OCI-LY1 (cell line): ENCODE measurements around the gene COTL1.

Experiments used
- EZH2 ChIP-seq: fragments of 200-600 bp; sonication (generic), shearing (Covaris generic); IDR thresholded peaks from 2 replicates; pipeline ENCODE4 v1.8.0; 2017; ENCODE audit warnings: borderline replicate concordance, mixed run types, mild to moderate bottlenecking, antibody characterized with exemption, low read length, moderate library complexity, mixed read lengths
- TF ChIP-seq, protein P1 (sequence below): fragments of 200-600 bp; sonication (generic), shearing (Covaris generic); IDR thresholded peaks from 2 replicates; pipeline ENCODE4 v1.5.1; 2017; ENCODE audit warnings: mild to moderate bottlenecking, antibody characterized with exemption, low read length, moderate library complexity, mixed read lengths

DNA sequence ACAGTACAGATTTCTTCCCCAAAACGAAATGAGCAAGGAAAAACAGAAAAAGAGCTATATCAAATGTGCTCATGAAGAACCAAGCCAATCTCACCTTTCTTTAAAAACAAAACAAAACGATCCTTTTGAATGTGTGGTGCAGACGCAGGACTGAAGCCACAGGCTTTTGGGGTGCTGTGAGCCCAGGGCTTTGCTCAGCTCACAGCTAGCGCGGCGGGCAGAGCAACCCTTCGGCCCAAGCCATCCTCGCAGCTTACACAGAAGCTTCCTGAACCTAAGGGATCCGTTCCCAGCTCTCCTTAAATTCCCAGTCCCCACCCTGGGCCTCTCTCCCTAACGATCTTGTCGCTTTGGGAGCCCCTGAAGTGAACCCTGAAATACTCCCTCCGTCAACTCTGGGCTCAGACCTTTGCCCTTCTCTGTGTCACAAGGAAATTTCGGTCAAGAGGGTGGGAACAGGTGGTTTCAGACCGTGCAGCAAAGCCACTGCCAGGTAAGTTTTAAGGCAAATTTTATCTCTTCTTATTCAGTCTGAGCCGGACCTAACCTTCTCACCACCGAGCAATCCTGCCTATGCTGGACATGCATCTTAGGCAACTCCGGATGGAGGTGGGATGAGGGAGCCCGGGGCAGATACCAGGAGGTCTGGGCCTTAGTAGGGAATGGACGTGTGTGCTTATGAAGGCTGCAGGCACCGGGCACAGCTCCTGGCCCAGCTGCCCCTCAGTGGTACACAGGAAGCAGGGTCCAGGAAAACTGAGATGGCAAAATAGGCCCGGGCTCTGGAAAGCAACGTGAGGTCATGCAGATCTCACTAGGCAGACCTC lies 52.0 kb downstream of the COTL1 start:
- TF ChIP-seq EZH2 = no peak
- TF ChIP-seq, protein P1, sequence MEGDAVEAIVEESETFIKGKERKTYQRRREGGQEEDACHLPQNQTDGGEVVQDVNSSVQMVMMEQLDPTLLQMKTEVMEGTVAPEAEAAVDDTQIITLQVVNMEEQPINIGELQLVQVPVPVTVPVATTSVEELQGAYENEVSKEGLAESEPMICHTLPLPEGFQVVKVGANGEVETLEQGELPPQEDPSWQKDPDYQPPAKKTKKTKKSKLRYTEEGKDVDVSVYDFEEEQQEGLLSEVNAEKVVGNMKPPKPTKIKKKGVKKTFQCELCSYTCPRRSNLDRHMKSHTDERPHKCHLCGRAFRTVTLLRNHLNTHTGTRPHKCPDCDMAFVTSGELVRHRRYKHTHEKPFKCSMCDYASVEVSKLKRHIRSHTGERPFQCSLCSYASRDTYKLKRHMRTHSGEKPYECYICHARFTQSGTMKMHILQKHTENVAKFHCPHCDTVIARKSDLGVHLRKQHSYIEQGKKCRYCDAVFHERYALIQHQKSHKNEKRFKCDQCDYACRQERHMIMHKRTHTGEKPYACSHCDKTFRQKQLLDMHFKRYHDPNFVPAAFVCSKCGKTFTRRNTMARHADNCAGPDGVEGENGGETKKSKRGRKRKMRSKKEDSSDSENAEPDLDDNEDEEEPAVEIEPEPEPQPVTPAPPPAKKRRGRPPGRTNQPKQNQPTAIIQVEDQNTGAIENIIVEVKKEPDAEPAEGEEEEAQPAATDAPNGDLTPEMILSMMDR = no peak
